IMR-90 (cell line): ENCODE measurements around the gene EPS15. TPM values are rescaled to one million over a fixed set of nuclear protein-coding genes. Genes with fewer than 3 reads are reported as not detected.

Experiments
- ATAC-seq: fragments of 200-7000 bp; cut with Tn5 transposase; 2 replicates; pipeline ENCODE4 v1.9.1; 2020; ENCODE audit warnings: low read depth, mild to moderate bottlenecking, moderate library complexity
- BruUV-seq: library from RNA; stranded (reverse); fragments of 400-500 nt; replicated peaks from 2 replicates; lab custom pipeline; 2021; lab: Mats Ljungman, UMichigan
- CTCF ChIA-PET: fragments of 300-600 bp; formaldehyde crosslinking; extraction: SDS; loops from one replicate; lab custom pipeline; 2021; ENCODE audit warnings: antibody characterized with exemption; lab: Yijun Ruan, JAX
- POLR2A ChIA-PET: fragments of 300-600 bp; sonication (Branson Sonifier 250); formaldehyde crosslinking; loops from one replicate; lab custom pipeline; 2022; ENCODE audit warnings: antibody characterized with exemption; ENCODE audit not compliant: unreplicated experiment; lab: Charles Lee
- DNase-seq: peaks from one replicate; pipeline ENCODE4 v3.0.0; 2013
- H2AFZ ChIP-seq: replicated peaks from 2 replicates; pipeline ENCODE3; 2013; ENCODE audit warnings: low read length, mild to moderate bottlenecking; ENCODE audit not compliant: poor library complexity
- H2AK5ac ChIP-seq: 2 replicates; pipeline ENCODE4 v1.6.1; 2013; ENCODE audit warnings: low read depth, low read length, inconsistent platforms
- H2AK9ac ChIP-seq: replicated peaks from 2 replicates; pipeline ENCODE3; 2013; ENCODE audit warnings: mild to moderate bottlenecking, low read depth, low read length, moderate library complexity; ENCODE audit not compliant: poor library complexity
- H2BK120ac ChIP-seq: 2 replicates; pipeline ENCODE4 v1.6.1; 2013; ENCODE audit warnings: low read depth, low read length, inconsistent platforms
- H2BK15ac ChIP-seq: 3 replicates; pipeline ENCODE4 v1.6.1; 2013; ENCODE audit warnings: low read depth, low read length, inconsistent platforms
- H2BK20ac ChIP-seq: 2 replicates; pipeline ENCODE4 v1.6.1; 2013; ENCODE audit warnings: low read depth, mild to moderate bottlenecking, inconsistent platforms, low read length, moderate library complexity
- H2BK5ac ChIP-seq: 2 replicates; pipeline ENCODE4 v1.6.1; 2013; ENCODE audit warnings: mild to moderate bottlenecking, low read depth, low read length, inconsistent platforms; ENCODE audit not compliant: poor library complexity, severe bottlenecking
- H3K14ac ChIP-seq: replicated peaks from 2 replicates; pipeline ENCODE4 v1.6.1; 2013; ENCODE audit warnings: low read depth, low read length, inconsistent platforms
- H3K18ac ChIP-seq: 2 replicates; pipeline ENCODE4 v1.6.1; 2013; ENCODE audit warnings: low read depth, low read length, control low read depth
- H3K23ac ChIP-seq: 2 replicates; pipeline ENCODE4 v1.6.1; 2013; ENCODE audit warnings: low read depth, low read length, inconsistent platforms
- H3K27ac ChIP-seq: 2 replicates; pipeline ENCODE4 v1.5.1; 2013; ENCODE audit warnings: mild to moderate bottlenecking, control low read depth, low read length; ENCODE audit not compliant: insufficient read depth
- H3K27me3 ChIP-seq: 2 replicates; pipeline ENCODE4 v1.6.1; 2013; ENCODE audit warnings: low read length; ENCODE audit not compliant: control insufficient read depth, insufficient read depth
- H3K36me3 ChIP-seq: 2 replicates; pipeline ENCODE4 v1.6.1; 2013; ENCODE audit warnings: low read length, mixed read lengths; ENCODE audit not compliant: control insufficient read depth, insufficient read depth
- H3K4ac ChIP-seq: 2 replicates; pipeline ENCODE4 v1.6.1; 2013; ENCODE audit warnings: low read depth, low read length, inconsistent platforms
- H3K4me1 ChIP-seq: 2 replicates; pipeline ENCODE4 v1.6.1; 2013; ENCODE audit warnings: low read length, mixed read lengths; ENCODE audit not compliant: control insufficient read depth, insufficient read depth
- H3K4me2 ChIP-seq: 2 replicates; pipeline ENCODE4 v1.6.1; 2013; ENCODE audit warnings: low read depth, mild to moderate bottlenecking, control low read depth, low read length, moderate library complexity
- H3K4me3 ChIP-seq: 2 replicates; pipeline ENCODE4 v1.5.1; 2013; ENCODE audit warnings: low read depth, mild to moderate bottlenecking, control low read depth, low read length, moderate library complexity; ENCODE audit not compliant: insufficient read depth
- H3K56ac ChIP-seq: 2 replicates; pipeline ENCODE4 v1.6.1; 2013; ENCODE audit warnings: low read length, inconsistent platforms; ENCODE audit not compliant: insufficient read depth; ENCODE audit errors: extremely low read depth
- H3K79me1 ChIP-seq, 2 experiments: 2 replicates each; pipeline ENCODE4 v1.6.1; 2013; ENCODE audit warnings: low read length in 2 of 2, inconsistent platforms in 1 of 2, low read depth in 1 of 2
- H3K9ac ChIP-seq: 2 replicates; pipeline ENCODE4 v1.6.1; 2013; ENCODE audit warnings: low read depth, low read length, control low read depth
- H3K9me1 ChIP-seq: 2 replicates; pipeline ENCODE4 v1.6.1; 2013; ENCODE audit warnings: low read length, inconsistent platforms; ENCODE audit not compliant: insufficient read depth
- H3K9me3 ChIP-seq: 2 replicates; pipeline ENCODE4 v1.6.1; 2013; ENCODE audit warnings: low read length; ENCODE audit not compliant: control insufficient read depth, insufficient read depth
- H4K20me1 ChIP-seq: 2 replicates; pipeline ENCODE4 v1.6.1; 2013; ENCODE audit warnings: low read length, inconsistent platforms; ENCODE audit not compliant: insufficient read depth
- H4K5ac ChIP-seq: 2 replicates; pipeline ENCODE4 v1.6.1; 2013; ENCODE audit warnings: mild to moderate bottlenecking, low read depth, low read length, control low read depth
- H4K8ac ChIP-seq, 2 experiments: 2 replicates each; pipeline ENCODE4 v1.6.1; 2013; ENCODE audit warnings: low read depth in 2 of 2, low read length in 2 of 2, control low read depth in 1 of 2, inconsistent platforms in 1 of 2
- H4K91ac ChIP-seq: 2 replicates; pipeline ENCODE4 v1.6.1; 2013; ENCODE audit warnings: low read depth, low read length, inconsistent platforms; ENCODE audit not compliant: insufficient read depth
- BHLHE40 ChIP-seq: fragments of 150-350 bp; IDR thresholded peaks from 2 replicates; pipeline ENCODE4 v1.6.1; 2016; ENCODE audit warnings: mild to moderate bottlenecking, low read depth, low read length
- CEBPB ChIP-seq: IDR thresholded peaks from 2 replicates; pipeline ENCODE4 v1.6.1; 2012; ENCODE audit warnings: low read depth, low read length, improper control_type of control experiment
- CHD1 ChIP-seq: IDR thresholded peaks from 2 replicates; pipeline ENCODE4 v1.6.1; 2012; ENCODE audit warnings: low read depth, low read length, improper control_type of control experiment
- CTCF ChIP-seq: conservative IDR thresholded peaks from 2 replicates; pipeline ENCODE4 v1.5.1; 2012; ENCODE audit warnings: mild to moderate bottlenecking, low read depth, low read length, improper control_type of control experiment
- ELK1 ChIP-seq: fragments of 150-350 bp; IDR thresholded peaks from 2 replicates; pipeline ENCODE4 v1.6.1; 2016; ENCODE audit warnings: low read depth, mild to moderate bottlenecking, low read length, moderate library complexity, borderline replicate concordance
- FOS ChIP-seq: fragments of 150-350 bp; IDR thresholded peaks from 2 replicates; pipeline ENCODE4 v1.6.1; 2016; ENCODE audit warnings: low read depth, low read length
- MAFK ChIP-seq: IDR thresholded peaks from 2 replicates; pipeline ENCODE4 v1.6.1; 2012; ENCODE audit warnings: low read depth, low read length, improper control_type of control experiment
- MAZ ChIP-seq: IDR thresholded peaks from 2 replicates; pipeline ENCODE4 v1.6.1; 2012; ENCODE audit warnings: low read depth, mild to moderate bottlenecking, low read length, improper control_type of control experiment, moderate library complexity, borderline replicate concordance
- MXI1 ChIP-seq: IDR thresholded peaks from 2 replicates; pipeline ENCODE4 v1.6.1; 2012; ENCODE audit warnings: low read depth, mild to moderate bottlenecking, low read length, moderate library complexity, borderline replicate concordance
- NFE2L2 ChIP-seq: fragments of 150-350 bp; IDR thresholded peaks from 2 replicates; pipeline ENCODE4 v1.6.1; 2016; ENCODE audit warnings: low read depth, mild to moderate bottlenecking, low read length
- POLR2A ChIP-seq: IDR thresholded peaks from 2 replicates; pipeline ENCODE4 v1.6.1; 2012; ENCODE audit warnings: mild to moderate bottlenecking, low read depth, low read length
- RAD21 ChIP-seq: IDR thresholded peaks from 2 replicates; pipeline ENCODE4 v1.6.1; 2012; ENCODE audit warnings: low read length, improper control_type of control experiment
- RCOR1 ChIP-seq: IDR thresholded peaks from 2 replicates; pipeline ENCODE4 v1.6.1; 2012; ENCODE audit warnings: mild to moderate bottlenecking, low read length, improper control_type of control experiment; ENCODE audit not compliant: insufficient replicate concordance
- RFX5 ChIP-seq: IDR thresholded peaks from 2 replicates; pipeline ENCODE4 v1.8.0; 2012; ENCODE audit warnings: low read depth, mild to moderate bottlenecking, low read length, moderate library complexity
- SMC3 ChIP-seq: fragments of 150-350 bp; IDR thresholded peaks from 2 replicates; pipeline ENCODE4 v1.6.1; 2016; ENCODE audit warnings: low read depth, mild to moderate bottlenecking, antibody characterized with exemption, low read length, moderate library complexity
- USF2 ChIP-seq: fragments of 150-350 bp; IDR thresholded peaks from 2 replicates; pipeline ENCODE4 v1.6.1; 2017; ENCODE audit warnings: mild to moderate bottlenecking, antibody characterized with exemption, low read length, low read depth
- dilution Hi-C: fragments of 300-500 bp; cut with HindIII; formaldehyde crosslinking; loops from one replicate; pipeline ENCODE4 v1.14.3; 2018; ENCODE audit warnings: low sequenced_read_pairs; ENCODE audit not compliant: unreplicated experiment
- in situ Hi-C: fragments of 300-500 bp; cut with MboI; formaldehyde crosslinking; loops from 3 replicates; pipeline ENCODE4 v1.14.3; 2019; ENCODE audit warnings: low sequenced_read_pairs, inconsistent platforms, mixed read lengths
- intact Hi-C: fragments of 100-400 bp; cut with micrococcal nuclease; formaldehyde crosslinking; loops from 2 replicates; pipeline ENCODE4 v1.10.0; 2022
- polyA plus RNA-seq, 3 experiments: library from polyadenylated mRNA; depleted of rRNA; stranded (reverse); fragments of >200 nt; gene quantifications; 2 replicates each; pipeline ENCODE4 v1.2.3, GENCODE V29; 2012; ENCODE audit warnings: low replicate concordance in 1 of 3
- total RNA-seq: library from RNA; depleted of rRNA; stranded (reverse); fragments of >200 nt; gene quantifications from 2 replicates; pipeline ENCODE4 v1.2.3, GENCODE V29; 2012

Gene EPS15
- total and polyA plus RNA-seq, 2 of the 4 experiments (the other 2 are of a cell fraction) = 17.6 to 38.0 TPM

- H3K36me3 ChIP-seq = no peaks in the 10 kb centered on the region
- H2BK120ac ChIP-seq = no peak overlapping the region
- TF ChIP-seq MAFK (no peak), MXI1 (no peak), NFE2L2 (no peak), USF2 (no peak), RFX5 (no peak), RAD21 (no peak), POLR2A (no peak), SMC3 (no peak), BHLHE40 (no peak), FOS (no peak), RCOR1 (no peak), MAZ (no peak), CHD1 (no peak), CEBPB (no peak), CTCF (no peak), ELK1 (no peak)
- intact Hi-C loops = no loop called here
- no peak overlapping the region for H2AK9ac ChIP-seq
- CTCF ChIA-PET = no interaction called here
- no peaks in the 10 kb centered on the region; a peak in 1 of 4 replicates for H3K79me1 ChIP-seq
- no peak overlapping the region for H3K18ac ChIP-seq
- no peak overlapping the region for H4K5ac ChIP-seq
- H2BK5ac ChIP-seq = no peak overlapping the region
- H3K4me2 ChIP-seq = no peak overlapping the region
- ATAC-seq = no peak
- DNase-seq = no peak
- H3K9me3 ChIP-seq = no peaks in the 10 kb centered on the region
- in situ Hi-C loops = no loop called here
- H3K4me3 ChIP-seq = no peak overlapping the region
- H3K9ac ChIP-seq = no peak overlapping the region
- POLR2A ChIA-PET = no interaction called here
- no peak overlapping the region for H4K91ac ChIP-seq
- no peak overlapping the region for H3K4ac ChIP-seq
- H3K14ac ChIP-seq = no peak overlapping the region
- no peaks in the 10 kb centered on the region for H4K20me1 ChIP-seq
- H3K4me1 ChIP-seq = no peaks in the 10 kb centered on the region; the same call in 1 of the 2 replicates
- no peak overlapping the region for H4K8ac ChIP-seq
- no peak overlapping the region for H2AK5ac ChIP-seq
- H3K9me1 ChIP-seq = 0 out of 2 replicates have a peak, but pooled peaks cover 3% of the 10 kb centered on the region
- H3K23ac ChIP-seq = no peak overlapping the region
- no peak overlapping the region for H2BK20ac ChIP-seq
- H2AFZ ChIP-seq = no peak overlapping the region
- H3K27ac ChIP-seq = no peak overlapping the region
- no TSS peak for BruUV-seq
- no peak overlapping the region for H2BK15ac ChIP-seq
- no peak overlapping the region for H3K56ac ChIP-seq
- dilution Hi-C loops = no loop called here
- H3K27me3 ChIP-seq = peaks cover 31% of the 10 kb centered on the region
Observed at GRCh38 chr1:51348147-51348527, 170.9 kb downstream of the EPS15 start.
